ENCODE results near the gene CCDC197.

Gene CCDC197

DNA sequence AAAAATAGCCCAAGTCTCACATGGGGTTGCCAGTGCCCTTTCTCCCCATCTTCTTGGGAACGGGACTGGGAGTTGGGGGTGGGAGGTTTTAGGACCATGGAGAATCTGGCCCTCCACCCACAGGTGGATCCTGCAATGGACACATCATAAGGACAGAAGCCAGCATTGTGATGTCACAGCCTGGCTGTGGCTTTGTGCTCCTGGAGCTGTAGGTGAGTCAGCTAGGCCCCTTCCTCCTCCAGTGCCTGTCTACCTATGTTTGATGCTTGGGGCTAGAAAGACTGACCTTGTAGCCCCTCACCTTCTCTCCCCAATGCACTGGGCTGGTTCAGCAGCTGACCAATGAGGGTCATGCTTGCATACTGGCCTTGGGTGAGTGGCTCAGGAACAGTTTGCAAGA, at the start of gene CCDC197:
CCDC197 (plus strand) TSS at position 220 of the 400 bp plus-strand sequence. CDS start 831 bp downstream, outside the sequence.
- peak; percentile 73 for DNase-seq

DNA sequence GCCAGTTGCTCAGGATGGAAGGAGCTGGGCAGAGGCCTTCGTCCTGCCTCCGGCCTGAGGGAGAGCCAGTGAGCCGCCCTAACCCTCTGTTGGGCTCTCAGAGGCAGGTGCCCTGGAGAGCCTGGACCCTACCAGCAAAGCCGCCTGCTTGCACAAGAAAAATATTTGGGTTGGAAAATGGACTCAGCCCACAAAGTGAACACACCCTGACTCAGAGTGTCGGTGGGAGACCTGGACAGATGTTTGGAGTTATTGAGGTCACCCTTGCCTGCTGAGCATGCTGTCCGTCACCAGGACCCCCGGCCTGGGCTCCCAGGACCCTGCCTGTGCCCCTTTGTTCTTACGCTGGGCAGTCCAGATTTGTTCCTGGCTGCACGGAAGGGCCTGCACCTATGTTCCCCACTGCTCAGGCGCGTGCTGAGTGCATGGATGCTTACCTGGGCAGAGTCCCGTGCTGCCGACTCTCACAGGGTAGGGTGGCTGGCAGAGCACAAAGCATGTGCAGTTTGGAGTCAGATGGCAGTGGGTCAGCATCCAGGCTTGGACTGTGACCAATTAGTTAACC, 47.5 kb upstream of the CCDC197 start:
- DNase-seq = no peak

DNA sequence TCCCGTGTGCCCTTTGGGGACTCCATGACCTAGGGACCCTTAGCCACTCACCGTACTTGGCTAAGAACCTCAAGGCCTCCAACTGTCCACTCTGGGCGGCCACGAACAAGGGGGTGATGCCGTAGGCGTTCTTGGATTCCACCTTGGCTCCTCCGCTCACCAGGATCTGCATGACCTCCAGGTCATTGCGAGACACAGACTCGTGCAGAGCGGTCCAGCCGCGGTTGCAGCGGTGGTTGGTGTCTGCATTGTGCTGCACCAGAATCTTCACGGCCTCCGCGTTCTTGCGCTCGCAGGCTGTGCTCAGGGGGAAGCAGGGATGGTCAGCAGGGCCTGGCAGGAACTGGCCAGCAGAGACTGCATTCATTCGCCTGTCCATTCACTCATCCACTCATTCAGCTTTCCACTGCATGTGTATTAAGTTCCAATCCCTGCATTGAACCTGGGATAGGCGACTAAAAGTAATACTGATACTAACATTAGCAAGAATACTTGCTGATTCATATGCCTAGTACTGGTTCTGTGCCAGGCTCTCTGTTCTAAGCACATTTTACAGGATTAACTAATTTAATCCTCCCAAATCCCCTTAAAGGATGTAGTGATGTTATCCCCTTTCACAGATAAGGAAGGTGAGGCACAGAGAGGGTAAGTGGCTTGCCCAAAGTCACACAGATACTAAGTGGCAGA, 46.0 kb upstream of the CCDC197 start:
- no peak for DNase-seq

DNA sequence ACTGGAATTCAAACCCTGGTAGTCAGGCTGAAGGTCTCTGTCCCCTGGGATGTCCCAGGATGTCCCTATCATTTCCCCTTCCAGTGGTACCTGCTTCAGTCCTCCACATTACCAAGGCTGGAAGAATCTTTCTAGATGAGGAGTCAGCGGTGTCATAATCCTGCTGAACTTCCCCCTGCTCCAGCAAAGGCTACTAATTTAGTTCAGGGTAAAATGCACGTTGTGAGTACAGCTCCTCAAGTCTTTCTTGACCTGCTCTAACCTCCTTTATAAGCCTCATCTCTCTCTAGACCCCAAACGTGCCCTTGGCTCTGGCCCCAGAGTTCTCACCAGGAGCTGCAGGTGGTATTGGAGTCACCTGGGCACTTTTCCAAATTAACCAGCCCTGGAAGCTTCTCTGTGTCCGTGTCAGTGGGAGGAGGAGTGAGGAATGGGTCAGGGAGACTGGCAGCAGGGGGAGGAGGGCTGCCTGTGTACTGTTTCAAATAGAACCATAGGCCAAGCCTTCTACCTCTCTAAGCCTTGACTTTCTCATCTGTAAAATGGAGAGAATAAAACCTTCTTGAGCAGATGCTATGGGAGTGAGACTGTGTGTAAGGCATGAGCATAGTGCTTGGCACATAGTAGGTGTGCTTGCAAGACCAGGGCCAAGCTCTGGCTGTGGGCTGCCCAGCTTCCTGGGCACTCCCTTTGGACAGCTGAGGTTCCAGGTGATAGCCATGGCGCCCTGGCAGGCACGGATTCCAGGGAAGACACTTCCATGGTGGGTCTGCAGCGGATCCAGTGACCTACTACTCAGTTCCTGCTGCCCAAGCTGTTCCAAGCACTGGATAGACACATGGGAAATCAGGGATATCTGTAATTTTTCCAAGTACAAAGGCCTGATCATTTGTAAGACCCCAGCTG, 45.2 kb upstream of the CCDC197 start:
- no peak for DNase-seq

DNA sequence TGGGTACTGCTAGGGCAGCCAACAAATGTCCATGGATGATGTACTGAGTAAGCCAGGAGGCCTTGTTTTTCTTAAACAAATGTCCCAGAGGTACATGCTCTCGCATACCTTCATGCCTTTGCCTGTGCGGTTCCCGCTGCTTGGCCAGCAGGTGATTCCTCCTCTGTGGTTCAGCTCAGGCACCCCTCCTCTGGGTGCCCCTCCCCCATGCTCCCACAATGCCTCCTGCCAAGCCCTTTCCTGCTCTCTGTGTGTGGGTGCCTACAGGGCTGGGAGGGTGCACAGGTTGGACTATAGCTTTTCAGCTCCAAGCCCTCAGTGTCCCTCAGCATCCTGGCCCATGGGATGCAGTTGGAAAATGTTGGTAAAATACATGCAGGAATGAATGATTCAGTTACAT, 44.3 kb upstream of the CCDC197 start:
- DNase-seq = no peak

DNA sequence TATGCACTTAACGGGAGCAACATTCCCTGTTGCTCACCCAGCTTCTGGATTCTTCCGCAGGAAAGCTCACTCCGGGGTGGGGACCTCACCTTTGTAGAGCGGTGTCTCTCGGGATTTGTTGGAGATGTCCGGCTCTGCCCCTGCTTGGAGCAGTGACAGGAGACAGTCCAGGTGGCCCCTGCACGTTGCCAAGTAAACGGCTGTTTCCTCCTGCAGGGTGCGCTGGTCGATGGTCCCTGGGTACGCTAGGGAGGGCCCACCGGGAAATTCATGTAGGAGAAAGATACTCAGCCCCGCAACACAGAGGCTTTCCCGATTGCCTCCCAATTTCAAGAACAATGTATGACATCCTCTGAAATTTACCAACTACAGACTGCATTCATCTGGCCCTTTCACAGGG, 43.8 kb upstream of the CCDC197 start:
- no peak for DNase-seq

DNA sequence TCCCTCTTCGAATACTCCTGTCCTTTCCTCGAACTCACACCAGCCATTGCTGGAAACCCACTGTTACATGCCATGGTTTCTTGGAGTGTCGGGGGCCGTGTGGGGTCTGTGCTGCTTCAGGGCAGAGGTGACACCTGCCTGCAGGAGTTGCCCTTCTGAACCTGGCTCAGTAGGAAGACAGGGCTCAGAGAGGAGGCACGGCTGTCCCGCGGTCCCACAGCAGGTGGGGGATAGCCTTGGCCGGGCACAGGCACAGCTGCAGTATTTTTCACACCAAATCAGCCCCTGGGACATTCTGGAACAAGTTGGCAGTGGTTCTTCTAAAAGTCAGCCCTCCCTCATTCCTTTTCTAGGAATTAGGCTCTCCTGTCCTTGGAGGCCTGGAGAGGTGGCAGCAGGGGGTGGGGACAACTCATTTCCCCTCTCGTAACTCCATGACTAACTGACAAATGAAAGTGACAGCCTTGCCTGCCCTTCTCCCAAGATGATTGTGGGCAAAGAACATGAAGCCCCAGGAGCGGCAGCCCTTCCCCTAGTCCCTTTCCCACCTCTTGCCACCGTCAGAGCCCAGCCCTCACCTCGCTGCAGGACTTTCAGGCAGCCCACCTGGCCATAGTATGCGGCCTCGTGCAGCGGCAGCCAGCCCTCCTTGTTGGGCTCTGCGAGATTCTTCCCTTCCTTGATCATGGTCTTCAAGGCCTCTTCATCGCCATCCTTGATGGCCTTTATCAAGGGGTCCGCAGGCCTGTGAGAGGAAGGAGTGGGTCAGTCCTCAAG, 43.2 kb upstream of the CCDC197 start:
- no peak for DNase-seq

DNA sequence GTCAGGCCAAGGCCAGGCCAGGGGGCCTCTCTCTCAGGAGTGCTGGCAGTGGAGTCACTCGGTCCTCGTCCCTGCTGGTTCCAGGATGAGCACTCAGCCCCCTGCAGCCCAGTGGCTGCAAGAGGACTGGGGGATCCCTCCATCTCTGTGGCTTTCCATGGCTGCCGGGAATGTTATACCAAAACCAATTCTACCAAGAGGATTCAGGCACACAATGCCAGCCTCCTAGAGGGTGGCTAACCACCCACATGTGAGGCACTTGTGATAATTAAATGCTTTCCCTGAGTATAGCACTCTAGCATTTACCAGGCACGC, 42.6 kb upstream of the CCDC197 start:
- DNase-seq = no peak

DNA sequence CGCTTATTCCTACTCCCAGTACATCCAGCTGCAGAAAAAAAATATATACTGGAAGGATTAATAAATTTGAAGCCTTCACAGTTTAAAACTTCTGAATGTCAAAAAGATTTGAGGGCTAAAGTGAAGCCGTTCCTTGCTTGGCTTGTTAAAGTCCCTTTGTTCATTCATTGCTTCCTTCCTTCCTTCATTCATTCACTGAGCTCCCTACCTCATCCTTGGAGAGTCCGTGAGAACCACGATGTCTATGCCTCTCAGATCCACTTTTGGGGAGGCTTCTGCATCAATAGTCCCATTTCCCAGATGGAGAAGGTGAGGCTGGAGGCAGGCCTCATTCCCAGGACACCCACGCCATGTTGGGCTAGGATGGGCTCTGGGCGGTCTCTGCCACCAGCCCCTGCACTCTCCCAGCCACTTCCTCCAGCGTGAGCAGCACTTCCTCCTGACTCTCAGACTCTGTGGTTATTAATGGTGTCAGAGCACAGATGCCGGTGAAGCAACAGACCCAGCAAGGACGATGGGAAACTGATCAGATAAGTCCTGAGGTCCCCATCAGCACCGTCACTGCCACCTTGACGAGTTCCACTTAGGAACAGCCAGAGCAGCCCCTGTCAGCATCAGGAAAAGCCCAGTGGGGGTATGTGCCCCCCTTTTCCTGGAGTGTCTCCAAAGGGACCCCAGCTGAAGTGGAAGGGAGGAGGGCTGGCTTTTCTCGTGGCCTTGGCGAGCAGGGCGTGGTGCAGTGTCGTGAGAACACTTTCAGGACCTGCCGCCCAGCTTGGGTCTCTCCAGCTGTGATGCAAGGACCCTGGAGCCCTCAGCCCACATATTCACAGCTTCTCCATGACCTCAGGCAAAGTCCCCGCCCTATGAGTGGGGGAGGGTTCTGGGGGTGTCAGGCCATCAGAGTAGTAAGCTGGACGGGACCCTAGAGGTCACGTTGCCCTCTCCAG, 41.9 kb upstream of the CCDC197 start:
- DNase-seq = no peak

DNA sequence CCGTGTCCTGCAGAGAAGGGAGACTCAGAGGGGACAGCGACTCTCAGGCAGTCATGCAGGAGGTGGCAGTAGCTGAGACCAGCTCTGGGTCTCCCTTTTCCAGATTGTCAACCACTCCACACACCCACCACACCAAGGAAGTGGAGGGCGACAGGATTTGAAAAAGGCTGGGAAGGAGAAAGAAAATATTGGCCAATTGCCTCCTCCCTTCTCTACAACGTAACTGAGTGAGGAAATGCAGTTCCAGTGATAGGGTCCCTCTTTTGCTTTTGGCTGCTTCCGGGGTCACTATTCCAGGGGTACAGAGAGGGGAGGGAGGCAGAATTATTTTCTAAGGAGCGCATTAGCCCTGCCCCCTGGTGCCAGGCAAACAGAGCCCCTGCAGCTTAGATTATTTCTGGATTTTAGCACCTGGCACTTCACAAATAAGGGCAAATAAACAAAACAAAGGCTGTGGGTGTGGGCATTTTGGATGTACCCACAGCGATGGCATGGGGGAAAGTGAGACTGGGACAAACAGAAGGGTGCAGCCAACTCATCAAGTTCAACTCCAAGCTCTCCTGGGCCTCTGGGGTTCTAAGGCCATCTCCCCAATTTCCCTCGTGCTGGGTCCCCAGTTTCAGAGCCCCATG, 41.1 kb upstream of the CCDC197 start:
- no peak for DNase-seq

DNA sequence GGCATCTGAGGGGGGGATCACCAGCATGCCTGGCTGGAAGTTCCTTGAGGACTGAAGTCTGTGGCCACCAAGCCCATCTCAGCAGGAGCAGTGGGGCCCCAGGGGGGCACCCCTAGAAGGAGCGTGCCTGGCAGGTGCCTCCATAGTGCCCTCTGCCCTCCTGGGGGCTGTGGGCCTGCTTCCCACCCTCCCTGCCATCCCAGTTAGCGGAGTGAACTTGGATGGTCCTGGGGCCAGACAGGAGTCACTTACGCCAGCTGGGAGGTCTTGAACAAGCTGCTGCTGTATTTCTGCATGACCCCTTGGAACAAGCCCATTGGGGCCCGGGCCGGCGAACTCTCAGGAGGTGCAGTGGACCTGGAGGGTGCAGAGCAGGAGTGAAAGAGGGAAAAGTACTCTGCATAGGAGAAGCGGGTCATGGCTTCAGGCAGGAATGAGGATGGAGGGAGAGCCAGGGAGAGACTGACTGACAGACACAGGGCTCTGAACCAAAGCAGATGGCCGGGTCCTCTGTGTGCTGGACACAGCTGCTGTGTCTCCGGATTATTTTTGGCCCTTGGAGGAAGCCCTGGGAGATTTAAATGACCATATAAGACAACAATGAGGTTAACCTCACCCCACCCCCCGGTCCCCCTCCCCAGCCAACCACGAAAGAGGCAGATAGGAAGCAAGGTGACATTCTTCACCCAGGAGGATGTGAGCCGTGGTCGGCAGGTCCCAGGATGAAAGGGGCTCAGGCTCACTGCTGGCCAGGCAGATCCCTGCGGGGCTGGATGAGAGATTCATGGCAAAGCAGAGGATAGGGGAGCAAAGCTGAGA, 40.4 kb upstream of the CCDC197 start:
- DNase-seq = peak; percentile 79

DNA sequence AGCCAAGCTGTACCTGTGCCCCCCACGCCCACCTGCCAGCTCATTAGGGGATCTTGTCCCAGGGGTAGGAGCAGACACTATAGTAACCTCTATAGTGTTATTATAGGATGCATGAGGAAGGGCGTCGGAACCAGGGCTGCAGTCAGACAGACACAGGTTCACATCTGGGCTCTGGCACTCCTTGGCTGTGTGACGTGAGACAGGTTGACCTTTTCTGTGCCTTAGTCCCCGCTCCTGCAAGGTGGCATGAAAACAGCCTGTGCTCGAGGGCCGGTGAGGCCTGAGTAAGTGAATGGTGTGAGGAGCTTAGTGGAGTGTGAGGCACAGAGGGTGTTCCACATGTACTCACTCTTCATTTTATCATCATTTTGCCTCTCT, 39.8 kb upstream of the CCDC197 start:
- no peak for DNase-seq

DNA sequence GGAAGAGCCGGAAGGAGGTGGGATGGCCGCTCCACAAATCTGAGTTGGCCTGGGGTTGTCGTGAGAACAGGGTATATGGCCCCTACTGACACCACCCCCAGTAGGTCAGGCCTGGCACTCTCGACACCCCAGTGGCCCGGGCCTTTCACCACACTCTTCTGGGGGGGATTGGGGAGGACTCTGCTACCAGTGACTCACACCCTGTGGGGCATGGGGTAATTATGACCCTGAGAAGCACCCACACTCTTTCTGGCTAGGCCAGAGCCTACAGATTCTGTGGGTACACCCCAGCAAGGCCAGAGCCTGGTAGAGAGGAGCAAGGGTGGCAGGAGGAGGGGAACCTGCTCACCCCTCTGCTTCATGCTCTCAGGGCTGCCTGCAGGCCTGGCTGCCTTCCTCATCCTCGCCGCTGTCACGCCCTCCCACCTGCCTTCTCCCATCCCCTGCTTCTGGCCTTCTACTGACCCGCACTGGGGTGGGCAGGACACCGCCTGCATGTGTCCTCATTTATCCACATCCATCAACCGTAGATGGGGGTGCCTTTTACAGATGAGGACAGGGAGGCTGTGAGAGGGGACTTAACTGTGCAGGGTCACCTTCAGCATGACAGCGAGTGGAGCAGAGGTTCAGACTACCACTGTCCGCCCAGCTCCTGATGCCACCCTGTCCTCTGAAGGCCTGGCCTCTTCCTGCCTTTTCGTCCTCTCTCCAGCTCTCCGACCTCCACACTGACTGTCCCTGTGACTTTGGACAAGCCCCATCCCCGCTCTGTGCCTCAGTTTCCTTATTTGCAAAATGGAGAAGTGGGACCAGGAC, 39.1 kb upstream of the CCDC197 start:
- DNase-seq = no peak

DNA sequence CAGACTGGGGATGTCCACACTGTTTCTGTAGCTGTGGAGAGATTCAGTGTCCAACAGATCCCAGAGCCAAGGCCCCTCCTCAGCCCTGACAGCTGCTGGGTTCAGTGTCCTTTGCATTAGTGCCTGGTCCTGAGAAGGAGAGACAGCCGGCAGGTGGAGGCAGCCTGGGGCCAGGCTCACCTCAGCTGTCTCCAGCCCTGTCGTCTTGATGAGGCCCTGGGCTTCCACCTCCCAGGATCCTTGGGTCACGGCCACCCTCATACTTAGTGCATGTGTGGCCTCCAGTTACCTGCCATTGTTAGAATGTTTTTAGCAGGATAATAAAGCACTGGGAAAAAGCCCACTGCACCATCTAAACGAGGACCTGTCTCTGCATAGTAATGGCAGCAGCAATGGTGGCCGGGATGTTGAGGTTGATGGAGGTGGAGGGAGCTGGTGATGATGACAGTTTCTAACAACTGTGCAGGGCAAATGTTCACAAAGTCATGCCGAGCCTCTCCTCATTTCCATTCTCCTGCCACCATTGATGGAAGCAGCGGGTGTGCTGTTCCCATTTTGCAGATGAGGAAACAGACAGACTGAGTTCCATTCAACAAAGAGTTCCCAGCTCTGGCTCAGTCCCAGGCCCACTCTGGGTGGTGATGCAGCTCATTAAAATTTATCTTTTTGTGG, 38.4 kb upstream of the CCDC197 start:
- DNase-seq = no peak

DNA sequence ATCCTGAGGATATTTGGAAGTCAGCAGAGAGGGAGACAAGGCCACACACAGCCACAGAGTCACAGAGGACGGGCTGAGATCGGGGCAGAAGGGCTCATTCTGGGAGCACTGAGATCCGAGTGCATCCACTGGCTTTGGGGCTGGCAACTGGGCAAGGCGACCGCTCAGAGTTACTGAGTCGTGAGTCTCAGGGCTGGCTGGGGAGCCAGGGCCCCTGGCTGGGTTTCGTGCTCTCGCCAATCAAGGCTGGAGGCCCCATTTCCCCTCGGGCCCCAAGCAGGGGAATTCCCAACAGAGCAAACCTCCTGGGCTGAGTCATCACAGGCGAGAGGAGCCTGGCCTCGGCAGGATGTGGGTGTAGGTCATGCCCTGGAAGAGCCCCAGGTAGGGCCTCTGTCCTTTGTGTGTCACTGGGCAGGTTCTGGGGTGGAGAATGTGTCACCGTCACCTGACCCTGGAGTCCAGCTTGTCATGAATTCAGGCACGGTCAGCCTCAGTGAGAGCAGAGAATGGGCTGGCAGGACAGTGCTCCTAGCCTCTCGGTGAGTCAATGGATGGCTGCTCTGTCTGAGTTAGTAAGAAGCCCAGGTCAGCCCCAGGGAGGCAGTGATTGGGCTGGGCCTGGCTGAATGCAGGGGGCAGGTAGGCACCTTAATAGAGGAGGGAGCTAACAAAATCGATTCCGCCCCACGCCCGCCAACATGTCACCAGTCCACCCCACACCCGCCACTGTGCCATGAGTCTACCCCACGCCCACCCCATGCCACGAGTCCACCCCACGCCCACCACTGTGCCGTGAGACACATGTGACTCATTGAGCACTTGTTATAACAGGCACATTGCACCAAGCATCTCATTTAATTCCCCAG, 37.6 kb upstream of the CCDC197 start:
- peak; percentile 99 for DNase-seq

DNA sequence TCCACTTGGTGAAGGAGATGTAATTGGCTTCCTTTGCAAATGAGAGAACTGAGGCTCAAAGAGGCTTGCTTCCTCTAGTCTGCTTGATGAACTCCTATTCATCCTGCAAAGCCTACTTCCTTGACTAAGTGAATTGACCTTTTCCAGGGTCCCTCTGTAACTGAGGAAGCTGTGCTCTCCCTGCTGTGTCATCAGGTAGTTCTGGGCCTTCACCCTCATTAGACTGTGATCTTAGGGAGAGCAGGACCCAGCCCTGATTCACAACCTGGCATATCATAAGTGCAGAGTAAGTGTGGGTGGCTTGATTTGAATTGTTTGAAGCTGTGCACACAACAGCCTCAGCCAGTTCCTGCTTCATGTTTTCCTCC, 37.0 kb upstream of the CCDC197 start:
- no peak for DNase-seq

DNA sequence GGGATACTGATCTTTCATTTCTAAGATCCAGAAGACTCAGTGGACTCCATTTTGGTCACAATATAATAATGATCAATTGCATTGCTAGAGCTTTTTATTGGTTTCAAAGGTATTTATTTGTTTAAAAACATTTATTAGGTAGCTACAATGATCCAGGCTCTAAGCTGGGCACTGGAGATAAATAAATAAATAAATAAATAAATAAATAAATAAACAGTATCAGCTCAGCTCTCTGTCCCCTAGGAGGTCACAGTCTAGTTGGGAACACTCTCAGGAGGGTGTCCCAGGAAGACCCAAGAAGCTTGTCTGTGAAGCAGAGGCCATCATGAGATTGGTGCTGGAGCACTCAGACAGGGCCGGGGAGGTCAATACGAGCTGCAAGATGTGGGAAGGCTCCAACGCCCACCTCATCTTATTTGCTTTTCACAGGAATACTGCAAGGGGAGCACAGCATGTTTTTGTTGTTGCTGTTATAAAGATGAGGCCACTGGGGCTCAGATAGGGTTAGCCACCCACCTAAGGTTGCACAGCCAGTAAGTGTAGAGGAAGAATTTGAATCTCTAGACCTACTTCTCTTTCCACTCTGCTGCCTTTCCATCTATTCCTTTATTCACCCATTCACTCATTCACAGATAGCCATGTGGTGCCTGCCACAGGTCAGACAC, 36.2 kb upstream of the CCDC197 start:
- no peak for DNase-seq

DNA sequence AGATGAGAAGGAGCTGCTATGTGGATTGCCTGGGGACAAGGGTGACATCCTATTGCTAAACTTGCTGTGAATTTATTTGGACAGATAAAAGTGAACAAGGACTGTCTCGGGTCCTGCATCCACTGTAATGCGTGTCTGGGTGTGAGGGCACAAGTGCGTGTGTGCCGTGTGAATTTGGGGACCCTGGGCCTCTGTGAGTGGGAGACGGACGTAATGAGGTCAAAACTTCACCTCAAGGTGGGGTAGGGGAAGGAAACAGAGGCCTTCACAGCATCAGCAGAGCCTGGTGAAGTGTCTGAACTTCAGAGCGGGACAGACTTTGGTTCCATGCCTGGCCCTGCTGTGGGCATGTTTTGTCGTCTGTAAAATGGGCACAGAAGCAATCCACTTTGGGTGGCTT, 35.5 kb upstream of the CCDC197 start:
- DNase-seq = no peak
